Stimulated activated CD4-positive, alpha-beta T cell treated with anti-CD3 and anti-CD28 coated beads, TNF-alpha, amount 100 ng/mL, for 48 hours (primary cell): ENCODE results near the gene DNM3.

Experiments
- DNase-seq, 3 donors: peaks; one replicate each; pipeline ENCODE4 v3.0.0-alpha.2; 2020; ENCODE audit warnings: low read depth in 3 of 3

The DNM3 gene

GRCh38 chr1:172140591-172140990, 299.3 kb downstream of the DNM3 start:
- no peak for DNase-seq

GRCh38 chr1:172141341-172141881, 300.1 kb downstream of the DNM3 start:
- DNase-seq: no peak

GRCh38 chr1:172142324-172142723, 301.0 kb downstream of the DNM3 start:
- no peak for DNase-seq

- no peak for DNase-seq
Measured at GRCh38 chr1:172143384-172144055, 302.2 kb downstream of the DNM3 start.

- no peak for DNase-seq
Measured at GRCh38 chr1:172144445-172145061, 303.3 kb downstream of the DNM3 start.

- no peak for DNase-seq
Measured at GRCh38 chr1:172145231-172145651, 303.9 kb downstream of the DNM3 start.

GRCh38 chr1:172145656-172146055, 304.4 kb downstream of the DNM3 start:
- no peak for DNase-seq

GRCh38 chr1:172146141-172146850, 305.0 kb downstream of the DNM3 start:
- no peak for DNase-seq

GRCh38 chr1:172147541-172147940, 306.2 kb downstream of the DNM3 start:
- no peak for DNase-seq

- DNase-seq: no peak
Measured at GRCh38 chr1:172148213-172148612, 306.9 kb downstream of the DNM3 start.

- DNase-seq: no peak
Measured at GRCh38 chr1:172148707-172149106, 307.4 kb downstream of the DNM3 start.

- DNase-seq: no peak
Measured at GRCh38 chr1:172149346-172149745, 308.0 kb downstream of the DNM3 start.

- DNase-seq: no peak
Measured at GRCh38 chr1:172154551-172154950, 313.3 kb downstream of the DNM3 start.

- no peak for DNase-seq
Measured at GRCh38 chr1:172155766-172156165, 314.5 kb downstream of the DNM3 start.

- no peak for DNase-seq
Measured at GRCh38 chr1:172162236-172162635, 320.9 kb downstream of the DNM3 start.

GRCh38 chr1:172163498-172164215, 322.4 kb downstream of the DNM3 start:
- DNase-seq: no peak

GRCh38 chr1:172165403-172165802, 324.1 kb downstream of the DNM3 start:
- DNase-seq: no peak

GRCh38 chr1:172167796-172168596, 326.7 kb downstream of the DNM3 start:
- DNase-seq: no peak

- no peak for DNase-seq
Measured at GRCh38 chr1:172168597-172168872, 327.2 kb downstream of the DNM3 start.

- no peak for DNase-seq
Measured at GRCh38 chr1:172169836-172170235, 328.5 kb downstream of the DNM3 start.

- no peak for DNase-seq
Measured at GRCh38 chr1:172172352-172172831, 331.1 kb downstream of the DNM3 start.
